Measurements from ENCODE around the gene CBLB.

DNA sequence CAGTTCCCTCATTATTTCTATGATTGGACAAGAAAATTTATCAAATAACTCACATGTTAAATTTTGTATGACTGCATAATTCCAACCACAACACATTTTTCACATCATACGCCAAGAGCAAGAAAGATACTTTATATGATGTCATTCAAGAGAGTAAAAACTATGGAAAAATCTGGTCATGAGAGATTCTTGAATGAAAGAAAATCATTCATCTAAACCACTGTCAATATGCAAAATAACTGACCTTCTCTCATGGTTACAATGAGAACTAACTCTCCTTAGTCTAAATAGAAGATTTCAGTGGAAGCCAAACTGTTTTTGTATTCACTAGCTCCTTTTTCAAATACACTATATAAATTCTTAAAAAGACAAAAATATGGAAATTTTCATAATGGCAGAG is 124.6 kb downstream of the CBLB start:
- TF ChIP-seq, protein P1, sequence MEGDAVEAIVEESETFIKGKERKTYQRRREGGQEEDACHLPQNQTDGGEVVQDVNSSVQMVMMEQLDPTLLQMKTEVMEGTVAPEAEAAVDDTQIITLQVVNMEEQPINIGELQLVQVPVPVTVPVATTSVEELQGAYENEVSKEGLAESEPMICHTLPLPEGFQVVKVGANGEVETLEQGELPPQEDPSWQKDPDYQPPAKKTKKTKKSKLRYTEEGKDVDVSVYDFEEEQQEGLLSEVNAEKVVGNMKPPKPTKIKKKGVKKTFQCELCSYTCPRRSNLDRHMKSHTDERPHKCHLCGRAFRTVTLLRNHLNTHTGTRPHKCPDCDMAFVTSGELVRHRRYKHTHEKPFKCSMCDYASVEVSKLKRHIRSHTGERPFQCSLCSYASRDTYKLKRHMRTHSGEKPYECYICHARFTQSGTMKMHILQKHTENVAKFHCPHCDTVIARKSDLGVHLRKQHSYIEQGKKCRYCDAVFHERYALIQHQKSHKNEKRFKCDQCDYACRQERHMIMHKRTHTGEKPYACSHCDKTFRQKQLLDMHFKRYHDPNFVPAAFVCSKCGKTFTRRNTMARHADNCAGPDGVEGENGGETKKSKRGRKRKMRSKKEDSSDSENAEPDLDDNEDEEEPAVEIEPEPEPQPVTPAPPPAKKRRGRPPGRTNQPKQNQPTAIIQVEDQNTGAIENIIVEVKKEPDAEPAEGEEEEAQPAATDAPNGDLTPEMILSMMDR (IDR thresholded peaks at IDR 0.05; ENCODE audit: low read depth, low read length) = no peak
- TF ChIP-seq EZH2phosphoT487 (IDR thresholded peaks at IDR 0.05; ENCODE audit: low read depth) = no peak

All from OCI-LY3 (cell line).